Uterus (tissue), 2 donors: ENCODE results near the gene PAPLN.

Experiments
- CTCF ChIP-seq, 4 experiments: fragments of 200-600 bp in 2 of 4; fragments of 450-650 bp in 2 of 4; sonication (generic) in 2 of 4; IDR thresholded peaks; one replicate each; pipeline ENCODE4 v1.5.1; 2016 to 2019; ENCODE audit warnings: antibody characterized with exemption in 4 of 4, mild to moderate bottlenecking in 2 of 4, moderate library complexity in 1 of 4
- POLR2A ChIP-seq, 2 donors: fragments of 450-650 bp; IDR thresholded peaks; one replicate each; pipeline ENCODE4 v1.6.1; 2016; ENCODE audit warnings: antibody characterized with exemption in 2 of 2, mild to moderate bottlenecking in 1 of 2, moderate library complexity in 1 of 2

GRCh38 chr14:73211251-73212040 lies 25.9 kb upstream of the PAPLN start:
- TF ChIP-seq CTCF (IDR thresholded peaks at IDR 0.05) (no peak), POLR2A (IDR thresholded peaks at IDR 0.05) (no peak)
